GF-D8 (cell line): ENCODE results near the gene FAR1.
"Not testable (repeated sequence)": the region's sequence is repeated elsewhere in the genome, so short reads cannot be mapped to it uniquely, and the experiment has no call there.

Experiments used
- DNase-seq: peaks from one replicate; lab custom pipeline; 2025; lab: John Stamatoyannopoulos, UW

The FAR1 gene

GRCh38 chr11:13668102-13668956 lies at the start of gene FAR1:
Gene FAR1, plus strand, starts transcription at chr11:13668668. Its CDS starts 26,098 bp downstream, at chr11:13694766.
- DNase-seq: peak; percentile 78

GRCh38 chr11:13620063-13620462 lies 48.4 kb upstream of the FAR1 start:
- no peak for DNase-seq

- DNase-seq: not testable (repeated sequence)
Measured at GRCh38 chr11:13626818-13627217, 41.6 kb upstream of the FAR1 start.

DNA sequence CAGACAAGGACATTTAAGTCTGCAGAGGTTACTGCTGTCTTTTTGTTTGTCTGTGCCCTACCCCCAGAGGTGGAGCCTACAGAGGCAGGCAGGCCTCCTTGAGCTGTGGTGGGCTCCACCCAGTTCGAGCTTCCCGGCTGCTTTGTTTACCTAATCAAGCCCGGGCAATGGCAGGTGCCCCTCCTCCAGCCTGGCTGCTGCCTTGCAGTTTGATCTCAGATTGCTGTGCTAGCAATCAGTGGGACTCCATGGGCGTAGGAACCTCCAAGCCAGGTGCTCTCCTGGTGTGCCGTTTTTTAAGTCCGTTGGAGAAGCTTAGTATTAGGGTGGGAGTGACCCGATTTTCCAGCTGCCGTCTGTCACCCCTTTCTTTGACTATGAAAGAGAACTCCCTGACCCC lies 39.8 kb upstream of the FAR1 start:
- DNase-seq: not testable (repeated sequence)

- no peak for DNase-seq
Measured at GRCh38 chr11:13629779-13630178, 38.7 kb upstream of the FAR1 start.

- no peak for DNase-seq
Measured at GRCh38 chr11:13635290-13635689, 33.2 kb upstream of the FAR1 start.

DNA sequence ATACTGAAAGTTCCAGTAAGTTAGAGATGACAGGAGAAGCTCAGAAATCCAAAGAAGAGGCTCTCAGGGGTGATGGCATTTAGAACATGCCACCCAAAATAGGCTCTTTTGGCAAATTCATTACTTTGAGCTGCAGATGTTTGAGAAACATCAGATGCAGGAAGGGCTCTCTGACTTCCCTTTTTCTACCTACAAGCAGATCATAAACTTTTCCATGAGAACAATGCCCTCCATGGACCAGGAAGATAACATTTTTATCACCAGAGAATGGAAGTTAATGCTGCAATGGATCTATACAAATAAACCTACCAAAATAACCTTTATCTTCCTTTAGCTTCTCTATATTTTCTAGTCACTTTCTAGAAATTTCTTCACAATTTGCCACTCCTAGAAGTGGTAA lies 32.7 kb upstream of the FAR1 start:
- no peak for DNase-seq

DNA sequence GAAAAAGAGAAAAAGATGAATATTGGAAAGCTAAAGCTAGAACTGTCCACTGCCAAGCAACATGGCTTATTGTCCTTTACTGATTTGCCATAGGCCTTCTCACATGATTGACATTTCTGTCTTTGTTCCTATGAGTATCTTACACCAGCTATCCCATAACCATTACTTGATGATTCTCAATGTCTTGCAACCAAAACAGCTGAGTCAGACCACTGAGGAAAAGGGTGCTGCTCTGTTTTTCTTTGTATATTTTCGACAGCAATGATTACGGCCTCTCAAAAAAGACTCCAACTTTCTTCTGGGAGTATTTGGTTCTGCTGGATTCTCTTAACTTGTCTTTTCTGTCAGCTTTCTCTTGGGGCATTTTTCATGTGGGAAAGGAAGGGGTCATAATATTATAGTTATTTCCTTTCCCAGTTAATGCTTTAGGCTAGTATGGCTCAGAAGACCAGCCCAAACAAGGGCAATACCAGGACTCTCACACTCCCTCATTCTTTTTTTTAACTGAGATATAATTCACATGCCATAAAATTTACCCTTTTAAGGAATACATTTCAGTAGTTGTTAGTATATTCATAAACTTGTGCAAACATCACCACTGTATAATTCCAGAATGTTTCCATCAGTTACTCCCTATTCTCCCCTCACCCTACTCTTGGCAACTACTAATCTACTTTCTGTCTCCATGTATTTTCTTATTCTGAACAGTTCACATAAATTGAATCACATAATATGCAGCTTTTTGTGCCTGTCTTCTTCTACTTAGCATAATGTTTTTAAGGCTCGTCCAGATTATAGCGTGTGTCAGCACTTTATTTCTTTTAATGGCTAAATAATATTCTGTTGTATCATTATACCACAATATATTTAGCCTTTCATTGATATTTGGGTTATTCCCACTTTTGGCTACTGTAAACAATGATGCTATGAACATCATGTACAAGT lies 31.1 kb upstream of the FAR1 start:
- no peak for DNase-seq

DNA sequence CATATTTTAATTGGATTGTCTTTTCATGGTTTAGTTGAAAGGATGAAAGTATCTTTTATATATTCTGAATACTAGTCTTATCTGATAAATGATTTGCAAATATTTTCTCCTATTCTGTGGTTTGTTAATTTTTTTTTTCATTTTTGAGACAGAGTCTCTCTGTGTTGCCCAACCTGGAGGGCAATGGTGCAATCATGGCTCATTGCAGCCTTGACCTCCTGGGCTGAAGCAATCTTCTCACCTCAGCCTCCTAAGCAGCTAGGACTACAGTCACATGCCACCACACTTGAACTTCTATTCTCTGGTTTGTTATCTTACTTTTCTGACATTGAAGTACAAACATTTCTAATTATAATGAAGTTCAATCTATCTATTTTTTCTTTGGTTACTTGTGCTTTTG lies 30.0 kb upstream of the FAR1 start:
- no peak for DNase-seq

- DNase-seq: no peak
Measured at GRCh38 chr11:13644997-13645687, 23.3 kb upstream of the FAR1 start.

DNA sequence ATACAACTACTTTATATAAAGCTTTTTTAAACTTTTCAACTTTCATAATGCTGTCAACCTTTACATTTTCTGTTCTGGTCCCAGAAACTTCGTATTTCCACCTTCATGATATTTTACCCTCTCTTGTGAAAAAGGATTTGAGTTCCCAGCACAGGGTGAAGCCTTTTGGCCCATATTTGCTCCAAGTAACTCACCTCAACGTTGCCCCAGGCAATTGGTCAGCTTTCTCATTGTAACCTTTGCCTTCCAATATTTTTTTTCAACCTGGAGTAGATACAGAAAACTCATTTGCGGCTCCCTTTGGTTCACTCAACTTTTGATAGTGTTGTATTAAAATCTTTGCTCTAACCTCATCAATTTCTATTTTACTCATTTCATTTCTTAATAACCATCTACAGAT lies 21.1 kb upstream of the FAR1 start:
- no peak for DNase-seq

- no peak for DNase-seq
Measured at GRCh38 chr11:13649619-13650018, 18.8 kb upstream of the FAR1 start.

- not testable (repeated sequence) for DNase-seq
Measured at GRCh38 chr11:13651515-13651914, 17.0 kb upstream of the FAR1 start.

GRCh38 chr11:13661074-13661623 lies 7.3 kb upstream of the FAR1 start:
- DNase-seq: no peak

DNA sequence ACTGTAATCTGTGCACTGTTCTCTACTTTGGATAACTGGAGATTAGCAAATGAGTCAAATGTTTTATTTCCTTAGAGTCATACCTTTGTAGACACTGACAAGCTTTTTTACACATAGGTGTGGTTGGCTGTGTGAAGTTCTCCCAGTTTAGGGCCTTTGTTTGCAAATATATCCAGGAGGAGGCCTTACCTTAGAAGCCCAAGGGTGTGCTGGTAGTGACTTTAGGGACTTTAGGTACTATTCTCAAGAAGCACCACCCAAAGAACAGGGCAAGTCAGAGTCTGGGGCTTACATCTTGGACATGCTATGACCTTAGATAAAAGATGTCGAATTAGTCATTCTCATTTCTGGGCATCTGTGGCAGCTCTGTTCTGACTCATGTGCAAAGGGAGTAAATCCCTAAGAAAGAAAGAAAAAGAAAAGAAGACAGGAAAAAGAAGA lies 4.8 kb upstream of the FAR1 start:
- no peak for DNase-seq

GRCh38 chr11:13664351-13664750 lies 4.1 kb upstream of the FAR1 start:
- no peak for DNase-seq

DNA sequence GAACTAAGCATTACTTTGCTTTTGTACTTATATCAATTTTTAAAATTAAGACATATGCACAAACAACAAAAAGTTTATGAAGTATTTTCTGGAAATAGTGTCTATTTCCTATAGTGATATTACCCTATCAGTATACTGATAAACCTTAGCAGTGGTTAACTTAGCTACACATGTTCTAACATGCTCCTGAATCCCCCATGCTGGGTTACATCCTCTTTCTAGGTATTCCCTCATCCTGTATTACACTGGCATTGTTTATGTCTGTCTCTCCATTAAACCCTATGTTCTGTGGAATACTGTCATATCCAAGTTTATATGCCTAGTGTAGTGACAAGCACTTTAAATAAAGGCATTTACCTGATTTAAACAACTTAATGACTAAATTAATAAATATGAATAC lies 1.8 kb upstream of the FAR1 start:
- DNase-seq: no peak

DNA sequence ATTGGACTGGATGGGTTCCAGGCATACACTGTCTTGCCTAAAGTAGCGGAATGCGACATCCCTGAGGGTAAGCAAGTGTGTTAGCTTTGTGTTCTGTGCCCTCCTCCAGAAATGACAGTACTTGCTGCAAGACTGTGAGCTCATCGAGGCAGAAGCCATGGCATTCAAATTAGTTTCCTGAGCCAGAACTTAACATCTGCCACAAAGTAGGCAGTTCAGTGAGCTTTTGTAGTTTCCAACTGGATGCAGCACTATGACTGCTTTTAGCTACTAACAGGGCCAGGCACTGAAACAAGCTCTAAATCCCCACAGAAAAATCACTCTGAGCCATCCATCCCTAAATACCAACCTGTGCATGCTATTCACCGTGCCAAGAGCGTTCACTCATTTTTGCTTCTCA lies 1.2 kb upstream of the FAR1 start:
- DNase-seq: no peak

- no peak for DNase-seq
Measured at GRCh38 chr11:13667795-13668101, 720 bp upstream of the FAR1 start.

DNA sequence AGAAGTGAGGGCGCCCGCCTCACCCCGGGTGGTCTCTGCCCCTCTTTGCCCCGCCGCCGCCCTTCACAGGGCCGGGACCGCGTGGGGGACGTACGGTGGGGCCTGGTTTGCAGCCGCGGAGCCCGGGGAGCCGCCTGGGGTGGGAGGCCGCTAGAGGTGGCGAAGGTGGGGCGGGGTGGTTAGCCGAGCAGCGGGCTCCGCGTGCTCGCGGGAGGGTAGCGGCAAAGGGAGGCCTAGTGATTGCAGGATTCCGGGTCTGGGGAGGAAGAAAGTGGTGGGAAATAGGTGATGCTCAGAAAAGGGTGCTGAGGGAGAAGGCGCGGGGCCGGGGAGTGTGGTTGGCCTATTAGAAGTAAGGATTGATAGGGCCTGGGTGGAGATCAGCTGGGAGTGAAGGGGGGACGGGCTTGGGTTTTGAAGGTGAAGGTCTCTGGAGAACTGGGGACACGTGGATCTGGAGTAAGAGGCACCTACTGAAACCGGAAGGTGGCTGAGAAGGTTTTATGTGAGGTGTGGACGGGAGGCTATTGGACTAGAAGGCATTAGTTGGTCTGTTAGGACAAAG lies 571 bp downstream of the FAR1 start:
- no peak for DNase-seq

- DNase-seq: peak; percentile 1
Measured at GRCh38 chr11:13669544-13670488, 1.3 kb downstream of the FAR1 start.
